ENCODE results near the gene SNX5. TPM values are rescaled to one million over a fixed set of nuclear protein-coding genes. Genes with fewer than 3 reads are reported as not detected.

SNX5 gene
- total RNA-seq, 2 experiments from 2014 or later: 228 to 237 TPM

DNA sequence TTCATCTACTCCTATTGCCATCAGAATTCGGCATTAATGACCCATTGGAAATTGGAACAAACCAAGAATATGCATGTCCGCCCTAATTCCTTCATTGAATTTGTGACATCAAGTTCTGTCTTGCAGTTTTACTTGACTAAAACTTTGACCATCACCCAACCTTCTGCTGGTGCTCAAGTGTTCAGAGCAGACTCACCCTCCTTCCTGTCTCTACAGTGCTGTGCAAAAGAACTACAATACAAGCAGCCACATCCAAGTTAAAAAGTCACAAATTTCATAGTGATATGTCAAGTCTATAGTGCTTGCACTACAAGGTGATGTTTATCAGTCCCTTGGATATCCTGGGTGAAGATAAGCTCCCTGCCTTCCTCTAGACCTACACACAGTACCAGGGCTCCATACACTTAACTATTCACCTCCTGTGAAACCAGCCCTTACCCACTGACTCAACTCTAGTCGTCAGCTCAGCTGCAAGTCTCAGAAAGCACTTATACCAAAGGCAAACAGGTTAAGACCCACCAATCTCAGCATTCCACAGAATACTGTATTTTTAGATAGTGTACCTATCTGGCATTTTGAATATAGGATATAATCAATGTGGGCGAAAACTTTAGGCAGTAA is 23.6 kb downstream of the SNX5 start:
- no peak for DNase-seq
- Mint-ChIP-seq H3K27me3 (ENCODE audit: low read depth) (no peaks in the 10 kb centered on the region), H3K27ac (peak overlapping the region; percentile 39), H3K4me1 (ENCODE audit: low read depth) (peaks cover 6% of the 10 kb centered on the region), H3K4me3 (no peak overlapping the region), H3K36me3 (ENCODE audit: low read depth) (peaks cover 63% of the 10 kb centered on the region), H3K9me3 (no peaks in the 10 kb centered on the region)
- CTCF ChIA-PET: interaction anchor here (0.8 kb wide), 1 partner anchor 269 kb away, joined by 3 read pairs; no protein-coding TSS in a partner anchor
- intact Hi-C loops (cut with micrococcal nuclease): no loop called here

GRCh38 chr20:17943343-17943742 is 25.3 kb downstream of the SNX5 start:
- no peaks in the 10 kb centered on the region for H3K9me3 Mint-ChIP-seq
- H3K27ac Mint-ChIP-seq: no peak overlapping the region
- peaks cover 12% of the 10 kb centered on the region for H3K4me1 Mint-ChIP-seq (ENCODE audit: low read depth)
- peaks cover 48% of the 10 kb centered on the region for H3K36me3 Mint-ChIP-seq (ENCODE audit: low read depth)
- no peaks in the 10 kb centered on the region for H3K27me3 Mint-ChIP-seq (ENCODE audit: low read depth)
- H3K4me3 Mint-ChIP-seq: no peak overlapping the region
- CTCF ChIA-PET: interaction anchor here (1.5 kb wide), 1 partner anchor 15 kb away, joined by 3 read pairs; no protein-coding TSS in a partner anchor
- no peak for DNase-seq
- intact Hi-C loops (cut with micrococcal nuclease): no loop called here

DNA sequence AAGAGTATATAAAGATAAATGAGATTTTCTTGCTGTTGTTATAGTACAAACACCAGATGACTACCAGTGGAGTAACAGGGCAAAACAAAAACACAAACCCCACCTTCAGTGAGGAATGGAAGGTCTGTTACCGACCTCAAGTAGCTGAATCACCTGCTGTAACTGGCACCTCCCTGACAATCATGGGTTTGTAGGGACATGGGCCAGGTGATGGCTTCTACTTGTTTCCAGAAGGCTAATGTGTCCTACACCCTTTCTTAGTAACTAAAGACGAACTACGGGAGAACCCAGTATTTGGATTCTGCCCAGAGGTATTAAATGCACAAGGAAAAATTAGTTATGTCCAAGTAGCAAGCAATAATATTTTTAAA is 26.8 kb downstream of the SNX5 start:
- Mint-ChIP-seq H3K9me3 (no peaks in the 10 kb centered on the region), H3K36me3 (ENCODE audit: low read depth) (peaks cover 37% of the 10 kb centered on the region), H3K27me3 (ENCODE audit: low read depth) (no peaks in the 10 kb centered on the region), H3K27ac (no peak overlapping the region), H3K4me1 (ENCODE audit: low read depth) (peaks cover 12% of the 10 kb centered on the region), H3K4me3 (no peak overlapping the region)
- CTCF ChIA-PET: interaction anchor here (0.9 kb wide), 1 partner anchor 42 kb away, joined by 3 read pairs; no protein-coding TSS in a partner anchor
- intact Hi-C loops (cut with micrococcal nuclease): no loop called here
- no peak for DNase-seq

DNA sequence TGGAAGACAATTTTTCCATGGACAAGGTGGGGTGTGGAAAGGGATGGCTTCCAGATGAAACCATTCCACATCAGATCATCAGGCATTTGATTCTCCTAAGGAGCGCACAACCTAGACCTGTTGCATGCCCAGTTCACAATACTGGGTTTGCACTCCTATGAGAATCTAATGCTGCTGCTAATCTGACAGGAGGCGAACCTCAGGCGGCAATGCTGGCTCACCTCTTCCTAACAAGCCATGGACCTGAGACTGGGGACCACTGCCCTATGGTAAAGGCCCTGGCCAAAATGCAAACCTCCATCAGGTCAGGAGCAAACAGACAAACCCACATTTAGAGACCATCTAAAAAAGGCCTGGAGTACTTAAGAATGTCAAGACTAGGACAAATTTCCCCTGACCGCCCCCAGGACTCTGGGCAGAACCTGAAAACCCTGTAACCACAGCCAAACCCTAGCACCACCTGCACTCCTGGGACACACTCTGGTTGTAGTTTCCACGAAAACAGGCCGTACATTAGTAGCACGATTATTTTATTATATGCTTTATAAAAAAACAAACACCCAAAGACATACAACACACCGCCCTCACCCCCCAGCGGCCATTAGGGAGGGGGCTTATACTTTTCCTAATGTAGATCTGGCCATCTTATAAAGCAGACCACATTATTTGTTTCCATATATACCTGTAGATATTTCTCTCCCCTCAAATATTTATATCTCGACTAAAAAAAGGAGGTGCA is 27.3 kb downstream of the SNX5 start:
- Mint-ChIP-seq H3K4me1 (ENCODE audit: low read depth) (peaks cover 12% of the 10 kb centered on the region), H3K4me3 (no peak overlapping the region), H3K27ac (no peak overlapping the region), H3K36me3 (ENCODE audit: low read depth) (peaks cover 32% of the 10 kb centered on the region), H3K27me3 (ENCODE audit: low read depth) (no peaks in the 10 kb centered on the region), H3K9me3 (no peaks in the 10 kb centered on the region)
- DNase-seq: no peak
- CTCF ChIA-PET: no interaction called here
- intact Hi-C loops (cut with micrococcal nuclease): no loop called here

DNA sequence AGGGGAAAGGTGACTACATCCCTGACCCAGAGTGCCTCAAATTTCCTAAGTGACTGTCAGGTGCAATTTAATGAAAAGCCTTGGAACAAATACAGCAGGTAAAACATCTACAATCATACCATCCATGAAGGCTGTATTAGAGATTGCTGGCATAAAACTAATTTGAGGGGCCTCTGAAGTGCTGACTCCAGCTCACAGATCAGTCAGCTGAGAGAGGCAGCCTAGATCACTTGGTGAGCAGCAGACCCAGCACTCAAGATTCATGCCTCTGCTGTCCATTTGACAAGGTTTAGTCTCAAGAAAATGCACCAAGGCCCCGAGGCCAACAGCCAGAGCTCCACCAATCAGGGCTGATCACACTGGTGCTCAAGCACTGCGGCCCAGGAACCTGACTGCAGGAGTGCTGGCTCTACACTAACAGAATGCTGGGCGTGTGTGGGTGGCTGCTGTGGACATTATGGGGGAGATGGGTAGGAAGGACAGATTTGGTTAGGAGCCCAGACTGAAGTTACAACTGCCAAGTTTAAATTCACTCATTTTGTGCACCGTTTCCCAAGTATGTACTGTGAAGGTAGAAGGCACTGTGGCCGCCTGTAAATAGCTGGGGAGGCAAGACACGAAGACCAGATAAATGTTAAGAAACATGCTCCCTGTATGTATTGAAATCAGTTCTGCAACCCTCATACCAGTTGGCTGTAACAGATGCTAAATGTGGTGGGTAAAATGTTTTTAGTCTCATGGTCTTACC is 28.2 kb downstream of the SNX5 start:
- intact Hi-C loops (cut with micrococcal nuclease): no loop called here
- no peaks in the 10 kb centered on the region for H3K27me3 Mint-ChIP-seq (ENCODE audit: low read depth)
- DNase-seq: no peak
- H3K9me3 Mint-ChIP-seq: no peaks in the 10 kb centered on the region
- CTCF ChIA-PET: no interaction called here
- no peak overlapping the region for H3K4me3 Mint-ChIP-seq
- peaks cover 12% of the 10 kb centered on the region for H3K4me1 Mint-ChIP-seq (ENCODE audit: low read depth)
- no peak overlapping the region for H3K27ac Mint-ChIP-seq
- H3K36me3 Mint-ChIP-seq (ENCODE audit: low read depth): peaks cover 26% of the 10 kb centered on the region

DNA sequence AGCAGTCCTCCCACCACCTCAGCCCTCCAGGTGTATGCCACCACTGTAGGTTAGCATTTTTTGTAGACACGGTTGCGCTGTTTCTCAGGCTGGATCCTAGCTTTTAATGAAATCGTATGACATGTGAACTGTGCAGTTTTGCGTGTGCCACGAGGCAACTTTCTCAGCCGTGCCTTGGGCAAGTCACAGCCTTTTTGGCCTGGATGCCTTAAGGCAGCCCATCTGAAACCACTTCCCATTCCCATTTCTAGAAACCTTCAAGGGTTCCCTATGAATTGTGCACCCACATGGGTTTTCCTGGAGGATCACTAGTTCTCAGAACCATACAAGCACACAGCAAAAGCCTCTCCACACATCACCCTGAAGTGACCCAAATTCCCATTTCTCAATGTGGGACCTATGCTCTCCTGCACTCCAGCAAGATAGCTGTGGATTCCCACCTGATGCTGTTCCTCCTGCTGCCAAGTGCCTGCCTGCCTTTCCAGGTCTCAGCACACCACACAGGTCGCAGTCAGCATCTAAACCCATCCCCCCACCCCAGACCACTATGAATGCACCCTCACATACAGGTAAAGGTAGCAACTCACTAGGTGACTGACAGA is 28.9 kb downstream of the SNX5 start:
- peaks cover 12% of the 10 kb centered on the region for H3K4me1 Mint-ChIP-seq (ENCODE audit: low read depth)
- CTCF ChIA-PET: interaction anchor here (0.6 to 1.5 kb wide), 5 partner anchors 19 to 897 kb away, joined by 3 to 8 read pairs (median 4); no protein-coding TSS in a partner anchor
- no peaks in the 10 kb centered on the region for H3K27me3 Mint-ChIP-seq (ENCODE audit: low read depth)
- no peak for DNase-seq
- intact Hi-C loops (cut with micrococcal nuclease): loop anchor here (1.0 kb wide), 2 partner anchors 57 to 434 kb away; no protein-coding TSS in a partner anchor
- H3K4me3 Mint-ChIP-seq: no peak overlapping the region
- no peaks in the 10 kb centered on the region for H3K9me3 Mint-ChIP-seq
- H3K27ac Mint-ChIP-seq: no peak overlapping the region
- H3K36me3 Mint-ChIP-seq (ENCODE audit: low read depth): peaks cover 21% of the 10 kb centered on the region

- Mint-ChIP-seq H3K9me3 (no peaks in the 10 kb centered on the region), H3K4me1 (ENCODE audit: low read depth) (peaks cover 12% of the 10 kb centered on the region), H3K27ac (no peak overlapping the region), H3K27me3 (ENCODE audit: low read depth) (no peaks in the 10 kb centered on the region), H3K4me3 (no peak overlapping the region), H3K36me3 (ENCODE audit: low read depth) (peaks cover 19% of the 10 kb centered on the region)
- intact Hi-C loops (cut with micrococcal nuclease): loop anchor here (1.0 kb wide), 2 partner anchors 57 to 434 kb away; no protein-coding TSS in a partner anchor
- DNase-seq: peak; percentile 69
- CTCF ChIA-PET: interaction anchor here (0.6 to 2.7 kb wide), 11 partner anchors 10 to 897 kb away, joined by 3 to 8 read pairs (median 4); partner anchors contain the start of gene RRBP1
Observed at GRCh38 chr20:17938871-17939619, 29.5 kb downstream of the SNX5 start.

DNA sequence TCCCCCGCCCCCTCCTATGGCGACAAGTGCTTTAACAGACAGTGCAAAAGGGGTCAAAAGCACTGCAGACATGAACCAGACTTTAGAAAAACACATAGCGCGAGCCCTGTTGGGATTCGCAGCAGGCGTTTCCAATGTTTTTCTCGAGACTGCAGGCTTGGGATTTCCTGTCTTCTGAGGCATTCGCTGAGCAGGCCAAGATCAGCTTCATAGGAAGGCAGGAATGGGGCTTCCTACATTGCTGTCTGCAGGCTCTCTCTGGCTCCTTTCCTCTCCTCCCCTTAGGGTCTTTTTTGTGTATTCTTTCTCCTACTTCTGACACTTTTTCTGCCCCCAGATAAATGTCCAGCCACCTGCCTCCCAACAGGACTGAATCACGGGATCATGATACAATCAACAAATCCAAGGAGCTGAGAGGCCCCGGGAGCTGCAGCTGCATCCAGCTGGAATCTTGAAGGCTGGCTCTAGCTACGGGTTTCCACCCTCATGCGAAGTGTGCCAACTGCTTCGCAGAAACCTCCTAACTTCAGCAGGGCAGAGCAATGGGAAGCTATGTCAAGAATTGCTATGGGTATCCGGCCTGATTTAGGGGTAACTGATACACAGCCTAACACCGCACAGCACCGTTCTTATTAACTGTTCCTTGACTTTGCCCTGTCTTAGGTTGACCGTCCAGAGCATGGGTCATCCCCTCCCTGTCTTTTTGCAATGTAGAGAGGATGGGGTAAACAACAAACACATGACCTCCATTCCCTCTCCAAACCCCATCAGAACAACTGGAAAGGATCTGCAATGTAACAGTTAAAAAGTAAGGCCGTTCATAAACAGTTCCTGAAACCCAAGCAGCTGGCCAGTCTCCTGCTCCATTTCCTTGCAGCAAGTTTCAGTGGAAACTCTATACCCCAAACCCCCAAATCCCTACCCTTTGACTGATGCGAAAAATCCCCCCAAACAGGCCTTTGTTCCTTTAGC is 31.5 kb downstream of the SNX5 start:
- Mint-ChIP-seq H3K27me3 (ENCODE audit: low read depth) (no peaks in the 10 kb centered on the region), H3K4me1 (ENCODE audit: low read depth) (peaks cover 12% of the 10 kb centered on the region), H3K27ac (no peak overlapping the region), H3K36me3 (ENCODE audit: low read depth) (peaks cover 5% of the 10 kb centered on the region), H3K9me3 (no peaks in the 10 kb centered on the region), H3K4me3 (no peak overlapping the region)
- CTCF ChIA-PET: interaction anchor here (0.7 to 2.7 kb wide), 8 partner anchors 12 to 431 kb away, joined by 3 to 8 read pairs (median 3); partner anchors contain the start of genes KAT14, PET117 and RRBP1
- DNase-seq: no peak
- intact Hi-C loops (cut with micrococcal nuclease): no loop called here

- CTCF ChIA-PET: interaction anchor here (0.7 to 2.7 kb wide), 4 partner anchors 10 to 430 kb away, joined by 3 to 8 read pairs (median 4); partner anchors contain the start of genes KAT14 and PET117
- no peak overlapping the region for H3K27ac Mint-ChIP-seq
- DNase-seq: no peak
- H3K27me3 Mint-ChIP-seq (ENCODE audit: low read depth): no peaks in the 10 kb centered on the region
- peaks cover 2% of the 10 kb centered on the region for H3K36me3 Mint-ChIP-seq (ENCODE audit: low read depth)
- H3K9me3 Mint-ChIP-seq: peaks cover 2% of the 10 kb centered on the region
- intact Hi-C loops (cut with micrococcal nuclease): no loop called here
- H3K4me3 Mint-ChIP-seq: no peak overlapping the region
- H3K4me1 Mint-ChIP-seq (ENCODE audit: low read depth): peaks cover 12% of the 10 kb centered on the region
Observed at GRCh38 chr20:17936286-17936760, 32.3 kb downstream of the SNX5 start.

- Mint-ChIP-seq H3K27me3 (ENCODE audit: low read depth) (no peaks in the 10 kb centered on the region), H3K36me3 (ENCODE audit: low read depth) (no peaks in the 10 kb centered on the region), H3K9me3 (peaks cover 3% of the 10 kb centered on the region), H3K27ac (no peak overlapping the region), H3K4me1 (ENCODE audit: low read depth) (peaks cover 10% of the 10 kb centered on the region), H3K4me3 (no peak overlapping the region)
- CTCF ChIA-PET: interaction anchor here (1.0 to 1.7 kb wide), 2 partner anchors 9 to 50 kb away, joined by 4 read pairs; no protein-coding TSS in a partner anchor
- intact Hi-C loops (cut with micrococcal nuclease): no loop called here
- DNase-seq: no peak
Observed at GRCh38 chr20:17935761-17936160, 32.8 kb downstream of the SNX5 start.

Data from activated naive CD4-positive, alpha-beta T cell treated with anti-CD3 and anti-CD28 coated beads for 36 hours (primary cell).